ENCODE measurements around the gene HBM.

HBM gene

DNA sequence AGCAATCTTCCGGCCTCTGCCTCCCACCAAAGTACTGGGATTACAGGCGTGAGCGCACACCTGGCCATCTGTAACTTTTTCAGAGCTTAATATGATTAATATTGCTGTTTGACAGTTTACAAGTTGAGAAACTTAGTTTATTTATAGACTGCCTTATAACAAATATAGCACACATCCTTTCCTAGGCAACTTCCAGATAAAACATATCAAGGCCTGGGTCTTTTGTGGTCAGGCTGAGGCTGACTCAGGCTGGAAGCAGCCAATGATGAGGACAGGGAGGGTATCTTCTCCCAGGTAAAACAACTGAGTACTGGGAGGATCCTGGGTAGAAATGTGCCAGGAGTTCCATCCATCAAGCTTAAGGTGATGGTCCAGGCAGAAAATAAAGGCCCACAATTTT lies 47.2 kb downstream of the HBM start:
- TF ChIP-seq CSRNP3 (CRISPR knock-in tag; IDR thresholded peaks at IDR 0.05) (no peak), BACH2 (CRISPR knock-in tag; IDR thresholded peaks at IDR 0.05; ENCODE audit: borderline replicate concordance) (no peak), GLIS3 (CRISPR knock-in tag; IDR thresholded peaks at IDR 0.05) (no peak)
- no peak; the same call in 2 of the 3 replicates for ATAC-seq

All from SK-N-SH treated with all-trans-retinoic acid at 6 μM for 48 hours (cell line).